Stimulated activated CD4-positive, alpha-beta T cell treated with anti-CD3 and anti-CD28 coated beads, Interleukin-15, amount 100 ng/mL, for 1 hour (primary cell): ENCODE results near the gene MIDN.

Experiments
- DNase-seq, 2 donors: peaks; one replicate each; pipeline ENCODE4 v3.0.0-alpha.2; 2020; ENCODE audit warnings: low read depth in 1 of 2, low spot score in 1 of 2

MIDN gene

DNA sequence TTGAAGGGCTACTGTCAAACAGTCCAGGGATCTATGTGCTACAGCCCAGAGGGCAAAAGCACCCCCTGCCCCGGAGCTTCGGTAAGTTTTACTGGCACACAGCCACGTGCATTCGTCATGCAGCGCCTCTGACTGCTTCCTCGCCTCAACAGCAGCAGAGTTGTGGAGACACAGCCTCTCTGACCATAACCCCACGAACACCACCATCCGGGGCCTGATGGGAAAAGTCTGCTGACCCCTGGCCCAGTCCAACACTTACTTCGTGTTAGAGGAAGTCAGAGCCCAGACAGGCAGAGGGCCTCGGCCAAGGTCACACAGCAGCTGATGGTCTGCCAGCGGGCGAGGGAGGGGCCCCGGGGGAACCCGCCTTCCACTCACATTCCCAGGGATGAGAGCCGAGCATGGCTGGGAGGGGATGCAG, 15.7 kb upstream of the MIDN start:
- DNase-seq, result no peak

DNA sequence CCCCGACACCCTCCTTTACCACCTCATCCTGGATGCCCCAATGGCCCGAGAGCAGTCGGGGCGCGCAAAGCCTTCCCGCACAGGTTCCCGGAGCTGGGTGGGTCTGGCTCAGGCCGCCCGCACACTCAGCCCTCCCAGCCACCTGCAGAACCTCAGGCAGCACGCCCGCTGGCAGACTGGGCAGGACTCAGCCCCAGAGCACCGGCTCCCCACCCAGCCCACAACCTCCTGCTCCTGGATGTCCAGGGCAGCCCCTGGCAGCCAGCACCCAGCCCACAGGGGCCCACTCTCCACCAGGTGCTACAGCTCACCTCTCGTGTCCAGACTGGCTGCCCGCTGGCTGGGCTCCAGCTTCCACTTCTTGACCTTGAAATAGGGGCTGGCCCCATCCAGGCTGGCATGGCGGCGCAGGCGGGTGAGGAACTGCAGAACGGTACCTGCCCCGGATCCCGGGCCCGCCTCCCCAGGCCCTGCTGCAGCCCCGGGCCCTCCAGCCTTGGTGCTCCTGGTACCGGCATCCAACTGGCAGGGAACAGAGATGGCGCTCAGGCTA, 15.2 kb upstream of the MIDN start:
- no peak for DNase-seq

DNA sequence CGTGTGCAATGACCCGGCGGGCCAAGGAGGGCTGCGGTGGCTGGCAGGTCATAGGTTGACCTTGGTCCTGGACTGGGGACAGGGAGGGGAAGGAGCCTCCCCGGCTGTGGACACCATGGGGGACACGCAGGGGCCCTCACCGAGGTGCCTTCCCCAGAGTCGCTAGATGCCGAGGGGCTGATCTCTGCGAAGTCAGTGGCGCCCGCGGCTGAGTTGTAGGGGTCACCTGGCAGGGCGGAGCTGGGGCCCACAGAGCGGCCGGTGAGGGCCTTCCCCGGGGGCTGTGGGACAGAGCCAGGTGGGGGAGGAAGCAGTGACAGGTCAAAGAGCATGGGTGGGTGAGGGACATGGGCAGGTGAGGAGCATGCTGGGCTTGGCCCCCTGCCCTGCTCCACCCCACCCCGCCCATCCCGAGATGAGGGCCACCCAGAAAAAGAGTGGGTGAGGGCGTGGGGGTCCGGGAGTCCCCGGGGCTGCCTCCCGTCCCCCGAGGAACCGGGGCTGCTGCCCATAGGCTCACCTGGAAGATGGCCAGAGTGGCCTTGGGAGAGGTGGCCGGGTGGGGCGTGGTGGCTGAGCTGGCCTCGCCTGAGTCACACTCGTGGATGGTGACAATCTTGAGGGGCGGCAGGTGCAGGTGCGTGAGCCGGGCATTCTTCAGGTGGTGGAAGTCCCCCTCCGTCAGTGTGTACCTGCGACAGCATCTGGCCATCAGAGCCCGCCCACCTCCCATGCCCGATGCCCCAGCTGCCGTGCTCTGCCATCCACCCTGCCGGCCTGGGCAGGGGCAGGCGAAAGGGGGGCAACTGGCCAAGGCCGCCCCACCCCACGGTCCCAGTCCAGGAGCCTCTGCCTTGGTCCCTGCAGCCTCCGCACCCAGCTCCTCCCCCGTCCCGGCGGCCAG, 14.1 kb upstream of the MIDN start:
- DNase-seq, result no peak

DNA sequence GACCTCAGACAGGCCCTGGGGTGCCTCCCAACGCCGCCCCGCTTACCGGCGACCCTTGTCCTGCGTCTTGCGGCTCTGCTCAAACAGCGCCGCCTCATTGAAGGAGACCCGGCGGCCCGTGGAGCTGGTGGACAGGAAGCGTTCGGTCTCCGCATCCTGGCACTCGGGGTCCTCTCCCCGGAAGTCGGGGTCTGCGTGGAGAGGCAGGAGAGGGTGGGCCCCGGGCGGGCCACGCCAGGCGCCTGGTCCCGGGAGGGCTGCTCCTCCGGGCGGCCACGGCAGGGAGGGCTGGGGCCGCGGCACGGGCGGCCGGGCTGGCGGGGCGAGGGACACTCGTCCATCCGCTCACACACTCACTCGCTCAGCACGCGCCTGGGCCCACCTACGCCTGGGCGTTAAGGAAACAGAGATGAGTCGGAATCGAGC, 13.4 kb upstream of the MIDN start:
- no peak for DNase-seq

DNA sequence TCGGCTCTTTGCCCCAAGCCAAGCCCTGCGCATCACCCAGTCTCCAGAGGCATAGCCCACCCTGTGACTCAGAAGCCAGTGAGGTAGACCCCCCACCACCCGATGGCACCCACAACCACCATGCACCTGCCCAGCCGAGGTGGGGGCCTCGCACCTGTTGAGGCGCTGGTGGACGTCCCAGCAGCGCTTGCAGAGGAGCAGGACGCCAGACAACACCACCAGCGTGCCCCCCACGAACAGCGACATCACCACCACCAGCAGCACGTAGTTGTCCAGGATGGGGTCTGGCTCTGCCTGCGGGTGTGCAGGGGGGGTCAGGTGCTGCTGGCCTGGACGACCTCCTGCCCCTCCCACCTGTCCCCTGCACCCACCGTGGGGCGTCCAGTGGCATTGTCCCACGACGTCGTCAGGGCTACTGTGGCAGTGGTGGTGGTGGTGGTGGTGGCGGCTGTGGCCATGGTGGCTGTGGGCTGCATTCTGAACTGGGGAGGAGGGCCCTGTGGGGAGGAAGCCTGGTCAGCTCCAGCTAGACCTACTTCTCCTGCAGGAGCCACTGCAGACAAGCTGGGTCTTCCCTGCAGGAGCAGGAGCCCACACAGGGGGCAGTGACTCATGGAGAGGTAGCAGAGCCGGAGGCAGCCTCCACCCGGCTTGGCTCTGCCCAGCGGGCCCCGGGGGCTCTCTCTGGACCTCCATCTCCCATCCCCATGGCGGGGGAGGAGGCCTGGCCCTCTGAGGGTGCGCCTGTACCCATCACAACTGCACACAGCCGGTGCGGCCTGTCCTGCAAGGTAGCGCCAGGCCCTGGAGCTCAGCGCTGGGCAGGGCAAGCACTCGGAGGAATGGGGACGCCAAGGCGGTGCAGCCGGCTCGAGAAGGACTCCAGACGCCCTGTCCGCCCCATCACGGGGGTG, 12.5 kb upstream of the MIDN start:
- DNase-seq, result no peak

DNA sequence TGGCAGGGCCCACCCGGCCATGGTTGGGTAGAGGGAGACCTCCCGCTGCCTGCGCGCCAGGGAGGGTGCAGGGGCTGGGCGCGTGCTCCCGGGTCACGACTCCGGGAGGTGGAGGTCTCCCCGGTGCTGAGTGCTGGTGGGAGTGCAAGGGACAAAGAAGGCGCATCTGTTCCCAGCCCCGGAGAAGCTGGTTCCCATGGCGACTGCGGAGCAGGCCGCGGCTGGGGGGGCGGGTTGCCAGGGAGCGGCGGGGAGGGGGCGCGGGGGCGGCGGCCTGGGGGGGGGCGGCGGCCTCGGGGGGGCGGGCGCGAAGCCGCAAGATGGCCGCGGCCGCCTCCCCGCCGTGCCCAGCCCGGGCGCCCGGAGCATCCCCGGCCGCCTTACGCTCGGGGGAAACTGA, 11.8 kb upstream of the MIDN start:
- DNase-seq, result no peak

DNA sequence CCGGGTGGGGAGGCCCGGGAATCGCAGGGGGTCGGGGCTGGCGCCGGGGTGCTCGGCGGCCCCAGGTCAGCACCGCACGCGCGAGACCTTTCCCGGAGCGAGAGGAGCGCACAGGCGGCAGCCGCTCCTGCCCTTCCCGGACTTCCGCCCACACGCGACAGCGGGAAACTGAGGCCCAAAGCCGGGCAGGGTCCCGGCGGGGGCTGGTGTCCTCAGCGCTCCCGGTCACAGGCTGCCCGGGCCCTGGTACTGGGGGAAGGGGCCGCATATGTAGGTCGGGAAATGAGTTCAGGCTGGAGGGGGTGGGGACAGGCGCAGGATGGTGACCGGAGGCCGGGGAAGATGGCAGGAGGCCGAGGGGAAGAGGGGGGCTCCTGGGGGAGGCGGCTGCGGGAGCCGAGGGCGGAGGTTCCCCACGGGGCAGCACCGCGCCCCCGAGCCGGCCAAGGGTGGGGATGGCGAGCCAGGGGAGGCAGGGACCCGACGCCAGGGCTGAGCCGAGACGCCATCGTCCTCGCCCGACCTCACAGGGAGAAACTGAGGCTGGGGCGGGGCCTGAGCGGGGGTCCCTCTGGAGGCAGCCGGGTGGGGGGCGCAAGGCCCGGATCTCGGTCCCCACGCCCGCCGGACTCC, 11.2 kb upstream of the MIDN start:
- DNase-seq, result no peak

DNA sequence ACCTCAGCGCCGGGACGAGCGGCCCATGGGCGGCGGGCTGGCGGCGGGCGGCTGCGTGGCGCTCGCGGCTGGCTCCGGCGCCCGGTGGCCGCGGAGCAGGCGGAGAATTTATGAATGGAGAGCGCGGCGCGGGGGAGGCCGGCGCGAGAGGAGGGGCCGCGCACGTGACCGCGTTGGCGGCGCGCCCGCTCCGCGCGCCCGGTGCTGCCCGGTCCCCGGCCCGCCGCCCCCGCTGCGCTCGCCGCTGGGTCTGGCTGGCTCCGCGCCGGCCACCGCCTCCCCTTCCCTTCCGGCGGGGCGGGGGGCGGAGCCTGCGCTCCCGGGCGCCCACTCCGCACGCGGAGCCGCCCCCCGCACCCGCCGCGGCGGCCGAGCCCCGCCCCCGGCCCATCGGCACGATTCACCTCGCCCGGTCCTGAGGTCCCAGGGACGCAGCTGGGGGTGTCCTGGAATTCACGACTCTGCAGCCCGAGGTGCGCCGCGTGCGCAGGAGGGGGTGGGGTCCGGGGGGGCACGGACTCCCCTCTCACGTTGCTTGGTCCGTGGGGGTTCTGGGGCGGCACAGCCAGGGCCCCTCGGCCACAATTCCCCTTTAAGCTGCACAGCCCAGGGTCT, 10.5 kb upstream of the MIDN start, which contains the start of gene CBARP:
Gene CBARP (minus strand): TSS at position 252 of the 615 bp plus-strand sequence. CDS start 1,905 bp downstream, outside the sequence.
- no peak for DNase-seq

DNA sequence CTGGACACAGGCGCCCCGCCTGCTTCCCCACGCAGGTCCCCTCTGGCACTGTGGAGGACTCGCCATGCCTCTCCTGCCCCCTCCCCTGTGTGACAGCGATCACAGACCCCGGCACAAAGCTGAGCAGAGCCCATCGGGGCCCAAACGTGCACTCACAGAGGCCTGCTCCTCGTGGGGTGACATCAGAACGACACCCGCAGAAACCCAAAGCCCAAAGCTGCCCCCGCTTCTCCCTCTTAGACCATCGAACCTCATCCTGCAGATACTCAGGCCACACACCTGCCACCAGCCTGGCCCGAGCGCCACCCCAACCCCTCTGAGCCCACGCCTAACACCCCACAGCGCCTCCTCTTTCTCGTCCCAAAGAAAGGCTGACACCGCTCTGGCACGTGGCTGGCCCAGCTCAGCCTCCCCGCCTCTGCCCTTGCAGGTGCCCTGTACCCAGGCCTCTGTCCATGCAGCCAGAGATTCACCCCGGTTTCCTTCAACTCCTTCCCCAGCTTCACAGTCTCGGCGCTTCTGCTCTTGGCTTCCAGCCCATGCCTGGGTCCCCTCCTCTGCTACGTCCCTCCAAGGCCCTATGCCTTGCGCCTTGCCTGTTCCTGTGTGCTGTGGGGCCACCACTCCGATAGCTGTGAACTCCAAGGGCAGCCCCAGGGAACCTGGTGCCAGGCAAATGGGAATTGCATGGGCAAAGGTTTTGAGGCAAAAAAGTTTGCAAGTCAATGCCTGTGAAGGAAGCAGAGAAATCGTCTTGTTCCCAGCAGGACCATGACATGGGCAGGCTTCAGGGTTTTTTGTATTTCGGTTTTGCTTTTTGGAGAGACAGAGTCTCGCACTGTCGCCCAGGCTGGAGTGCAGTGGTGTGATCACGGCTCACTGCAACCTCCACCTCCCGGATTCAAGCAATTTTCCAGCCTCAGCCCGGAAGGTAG, 9.7 kb upstream of the MIDN start:
- DNase-seq, result no peak

DNA sequence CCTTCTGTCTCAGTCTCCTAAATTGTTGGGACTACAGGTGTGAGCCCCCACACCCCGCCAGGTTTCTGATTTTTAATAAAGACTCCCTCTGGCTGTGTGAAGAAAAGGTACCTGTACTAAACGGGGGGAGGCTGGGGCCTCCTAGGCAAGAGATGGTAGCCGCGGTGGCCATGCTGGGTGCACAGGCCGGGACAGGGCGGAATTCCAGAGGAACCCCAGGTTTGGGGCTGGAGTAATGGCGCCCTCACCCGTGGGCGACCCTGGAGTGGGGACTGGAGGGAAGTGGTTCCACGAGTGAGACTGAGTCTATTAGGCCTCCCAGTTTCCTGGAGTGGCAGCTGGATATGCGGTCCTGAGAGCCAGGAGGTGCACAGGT, 9.0 kb upstream of the MIDN start:
- DNase-seq, result no peak

DNA sequence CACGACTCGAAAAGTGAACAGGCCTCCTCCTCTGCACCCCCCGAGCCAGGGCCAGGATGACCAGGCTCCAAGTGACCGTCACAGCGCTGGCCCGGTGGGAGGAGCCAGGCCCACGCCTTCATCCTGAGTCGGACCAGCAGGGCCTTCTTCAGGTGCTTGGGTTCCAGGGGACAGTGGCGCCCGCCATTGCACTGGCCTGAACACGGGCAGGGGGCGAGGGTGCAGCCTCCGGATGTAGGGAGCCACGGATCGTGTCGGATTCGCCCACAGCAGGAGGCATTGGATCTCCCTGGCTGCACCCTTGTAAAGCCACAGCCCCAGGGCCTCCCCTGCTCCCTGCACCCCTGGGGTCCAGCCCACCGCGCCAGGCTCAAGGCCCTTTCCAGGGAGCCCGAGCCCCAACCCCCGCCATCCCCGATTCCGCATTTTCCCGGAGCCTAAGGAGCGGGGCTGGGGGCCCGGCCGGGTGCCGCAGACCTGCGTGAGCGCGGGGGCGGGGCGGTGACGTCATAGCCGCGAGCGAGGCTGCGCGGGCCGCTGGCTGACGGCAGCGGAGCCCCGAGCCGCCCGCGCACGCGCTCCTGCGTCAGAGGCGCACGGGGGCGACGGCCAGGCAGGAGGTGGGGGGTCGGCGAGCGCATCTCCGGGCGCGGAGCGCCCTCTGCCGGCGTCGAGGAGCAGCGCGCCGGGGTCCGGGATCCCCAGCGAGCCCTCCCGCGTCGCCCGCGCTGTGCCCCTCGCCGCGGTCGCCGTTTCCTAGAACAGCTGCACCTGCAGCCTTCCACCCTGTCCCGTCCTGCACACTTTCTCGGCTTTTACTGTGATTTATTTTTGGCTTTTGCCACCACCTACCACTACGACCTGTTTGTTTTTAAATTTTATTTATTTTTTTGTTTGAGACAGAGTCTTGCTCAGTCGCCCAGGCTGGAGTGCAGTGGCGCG, 8.3 kb upstream of the MIDN start:
- peak; percentile 84 to 94 for DNase-seq

DNA sequence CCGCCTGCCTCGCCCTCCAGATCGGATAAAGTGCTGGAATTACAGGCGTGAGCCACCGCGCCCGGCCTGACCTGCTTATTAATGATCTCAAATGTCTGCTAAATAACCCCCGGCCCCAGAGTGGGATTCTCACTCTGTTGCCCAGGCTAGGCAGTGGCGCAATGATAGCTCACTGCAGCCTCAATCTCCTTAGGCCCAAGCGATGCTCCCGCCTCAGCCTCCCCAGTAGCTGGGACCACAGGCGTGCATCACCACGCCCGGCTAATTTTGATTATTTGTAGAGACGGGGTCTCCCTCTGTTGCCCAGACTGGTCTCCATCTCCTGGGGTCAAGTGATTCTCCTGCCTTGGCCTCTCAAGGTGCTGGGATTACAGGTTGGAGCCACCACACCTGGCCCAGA, 7.5 kb upstream of the MIDN start:
- DNase-seq, result no peak

DNA sequence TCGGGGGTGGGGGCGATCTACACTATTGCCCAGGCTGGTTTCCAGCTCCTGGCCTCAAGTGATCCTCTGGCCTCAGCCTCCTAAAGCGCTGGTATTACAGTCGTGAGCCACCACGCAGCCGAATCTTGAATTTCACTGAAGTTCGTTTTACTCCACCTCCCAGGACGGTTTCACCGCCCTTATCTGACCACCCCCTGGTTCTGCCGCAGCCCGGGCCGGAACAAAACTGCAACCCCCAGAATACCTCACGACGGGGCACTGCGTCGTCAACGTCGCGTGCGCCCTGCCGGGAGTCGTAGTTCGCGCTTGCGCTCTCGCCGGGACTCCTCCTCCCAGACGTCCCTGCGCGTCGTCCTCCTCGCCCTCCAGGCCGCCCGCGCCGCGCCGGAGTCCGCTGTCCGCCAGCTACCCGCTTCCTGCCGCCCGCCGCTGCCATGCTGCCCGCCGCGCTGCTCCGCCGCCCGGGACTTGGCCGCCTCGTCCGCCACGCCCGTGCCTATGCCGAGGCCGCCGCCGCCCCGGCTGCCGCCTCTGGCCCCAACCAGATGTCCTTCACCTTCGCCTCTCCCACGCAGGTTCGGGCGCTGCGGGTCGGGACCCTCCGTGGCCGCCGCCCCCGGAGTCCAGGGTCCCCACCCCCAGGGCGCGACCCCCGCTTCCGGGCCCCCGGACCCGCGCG, 6.8 kb upstream of the MIDN start, which contains the start of gene ATP5F1D:
Gene ATP5F1D (plus strand): TSS at position 335 of the 679 bp plus-strand sequence. CDS start 100 bp downstream, at position 435.
- peak; percentile 78 to 87 for DNase-seq

DNA sequence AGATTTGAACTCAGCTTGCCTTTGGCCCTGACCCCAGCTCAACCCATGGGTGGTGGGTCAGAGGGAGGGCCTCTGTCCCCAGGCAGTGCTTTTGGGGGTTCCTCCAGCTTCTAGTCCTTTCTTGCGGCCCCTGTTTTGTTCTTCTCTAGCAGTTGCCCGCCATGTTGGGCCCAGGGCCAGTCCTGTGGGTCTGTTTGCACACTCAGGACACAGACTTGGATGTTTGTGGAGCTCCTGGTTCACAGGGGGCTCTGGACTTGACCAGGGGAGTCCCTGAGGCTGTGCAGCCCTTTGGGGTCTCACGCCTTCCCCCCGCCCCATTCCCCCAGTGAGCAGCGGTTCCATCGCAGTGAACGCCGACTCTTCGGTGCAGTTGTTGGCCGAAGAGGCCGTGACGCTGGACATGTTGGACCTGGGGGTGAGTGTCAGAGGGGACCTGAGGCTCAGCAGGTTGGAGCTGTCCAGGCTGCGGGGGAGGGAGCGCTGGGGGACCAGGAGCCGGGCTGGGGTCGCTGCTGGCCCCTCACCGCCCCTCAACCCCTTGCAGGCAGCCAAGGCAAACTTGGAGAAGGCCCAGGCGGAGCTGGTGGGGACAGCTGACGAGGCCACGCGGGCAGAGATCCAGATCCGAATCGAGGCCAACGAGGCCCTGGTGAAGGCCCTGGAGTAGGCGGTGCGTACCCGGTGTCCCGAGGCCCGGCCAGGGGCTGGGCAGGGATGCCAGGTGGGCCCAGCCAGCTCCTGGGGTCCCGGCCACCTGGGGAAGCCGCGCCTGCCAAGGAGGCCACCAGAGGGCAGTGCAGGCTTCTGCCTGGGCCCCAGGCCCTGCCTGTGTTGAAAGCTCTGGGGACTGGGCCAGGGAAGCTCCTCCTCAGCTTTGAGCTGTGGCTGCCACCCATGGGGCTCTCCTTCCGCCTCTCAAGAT, 4.4 kb upstream of the MIDN start:
- peak; percentile 76 to 78 for DNase-seq

DNA sequence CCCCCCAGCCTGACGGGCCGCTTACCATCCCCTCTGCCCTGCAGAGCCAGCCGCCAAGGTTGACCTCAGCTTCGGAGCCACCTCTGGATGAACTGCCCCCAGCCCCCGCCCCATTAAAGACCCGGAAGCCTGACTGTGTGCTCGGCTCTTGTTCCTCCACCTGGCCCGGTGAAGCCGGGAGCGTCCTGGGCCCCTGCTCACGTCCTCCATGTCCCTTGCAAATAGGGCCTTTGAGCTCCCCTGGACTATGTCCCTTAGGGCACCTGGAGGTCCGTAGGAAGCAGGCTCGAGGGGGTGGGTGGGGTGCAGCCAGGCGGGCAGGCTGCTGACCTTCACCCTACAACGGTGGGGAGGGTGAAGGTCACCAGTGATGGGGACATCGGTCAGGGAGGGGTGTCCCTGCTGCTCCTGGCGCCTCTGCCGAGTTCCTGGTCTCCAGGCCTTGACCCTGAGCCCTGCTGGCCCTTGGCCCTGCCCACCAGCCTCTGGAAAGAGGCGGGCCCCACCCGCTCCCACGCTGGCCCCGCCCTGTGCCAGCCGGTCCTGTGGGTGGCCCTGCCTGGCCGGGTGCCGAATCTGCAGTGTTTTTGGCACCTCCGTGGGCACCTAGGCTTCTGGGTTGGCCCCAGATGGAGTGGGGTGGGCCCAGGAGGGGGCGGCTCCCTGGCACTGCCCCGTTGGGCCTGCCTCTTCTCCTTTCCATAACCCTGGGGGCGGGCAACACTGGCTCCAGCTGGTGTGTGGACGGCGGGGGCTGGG, 3.5 kb upstream of the MIDN start:
- no peak for DNase-seq
